ENCODE measurements around the gene FMO3.

GRCh38 chr1:171048014-171048413 is 42.7 kb upstream of the FMO3 start:
- no peak for TF ChIP-seq CTCF (optimal IDR thresholded peaks at IDR 0.05 in 1 of 3, IDR thresholded peaks at IDR 0.05 in 1 of 3, conservative IDR thresholded peaks at IDR 0.05 in 1 of 3; ENCODE audit: extremely low read depth in 1 of 3, insufficient read depth in 2 of 3, low read length in 3 of 3)
- no peak for TF ChIP-seq EZH2 (IDR thresholded peaks at IDR 0.05; ENCODE audit: low read length)

All from keratinocyte (primary cell).